Lower leg skin (tissue), 3 donors: ENCODE results near the gene CLIP2.

Experiments
- POLR2A ChIP-seq, 2 donors: fragments of 450-650 bp; IDR thresholded peaks; one replicate each; pipeline ENCODE4 v1.6.1; 2016 to 2017; ENCODE audit warnings: antibody characterized with exemption in 2 of 2, mild to moderate bottlenecking in 1 of 2, moderate library complexity in 1 of 2
- TF ChIP-seq, protein P1 (sequence below), 3 donors: fragments of 450-650 bp; IDR thresholded peaks; one replicate each; pipeline ENCODE4 v1.5.1; 2016; ENCODE audit warnings: antibody characterized with exemption in 3 of 3, mild to moderate bottlenecking in 3 of 3, moderate library complexity in 2 of 3

DNA sequence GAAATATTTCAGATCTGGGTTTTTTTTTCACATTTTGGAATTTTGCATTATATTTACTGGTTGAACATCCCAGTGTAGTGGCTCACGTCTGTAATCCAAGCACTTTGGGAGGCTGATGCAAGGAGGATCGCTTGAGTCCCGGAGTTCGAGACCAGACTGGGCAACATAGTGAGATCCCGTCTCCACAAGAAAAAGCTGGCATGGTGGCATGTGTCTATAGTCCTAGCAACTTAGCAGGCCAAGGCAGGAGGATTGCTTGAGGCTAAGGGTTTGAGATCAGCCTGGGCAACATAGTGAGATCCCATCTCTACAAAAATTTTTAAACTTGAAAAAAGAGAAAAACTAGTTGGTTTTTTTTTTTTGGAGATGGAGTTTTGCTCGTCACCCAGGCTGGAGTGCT lies 41.1 kb upstream of the CLIP2 start:
- TF ChIP-seq, protein P1, sequence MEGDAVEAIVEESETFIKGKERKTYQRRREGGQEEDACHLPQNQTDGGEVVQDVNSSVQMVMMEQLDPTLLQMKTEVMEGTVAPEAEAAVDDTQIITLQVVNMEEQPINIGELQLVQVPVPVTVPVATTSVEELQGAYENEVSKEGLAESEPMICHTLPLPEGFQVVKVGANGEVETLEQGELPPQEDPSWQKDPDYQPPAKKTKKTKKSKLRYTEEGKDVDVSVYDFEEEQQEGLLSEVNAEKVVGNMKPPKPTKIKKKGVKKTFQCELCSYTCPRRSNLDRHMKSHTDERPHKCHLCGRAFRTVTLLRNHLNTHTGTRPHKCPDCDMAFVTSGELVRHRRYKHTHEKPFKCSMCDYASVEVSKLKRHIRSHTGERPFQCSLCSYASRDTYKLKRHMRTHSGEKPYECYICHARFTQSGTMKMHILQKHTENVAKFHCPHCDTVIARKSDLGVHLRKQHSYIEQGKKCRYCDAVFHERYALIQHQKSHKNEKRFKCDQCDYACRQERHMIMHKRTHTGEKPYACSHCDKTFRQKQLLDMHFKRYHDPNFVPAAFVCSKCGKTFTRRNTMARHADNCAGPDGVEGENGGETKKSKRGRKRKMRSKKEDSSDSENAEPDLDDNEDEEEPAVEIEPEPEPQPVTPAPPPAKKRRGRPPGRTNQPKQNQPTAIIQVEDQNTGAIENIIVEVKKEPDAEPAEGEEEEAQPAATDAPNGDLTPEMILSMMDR (IDR thresholded peaks at IDR 0.05), result no peak
- TF ChIP-seq POLR2A (IDR thresholded peaks at IDR 0.05), result no peak
